Femur (tissue), 1 donor: ENCODE results near the gene AZIN2.
"Not testable (repeated sequence)": the region's sequence is repeated elsewhere in the genome, so short reads cannot be mapped to it uniquely, and the experiment has no call there.

Experiments used
- DNase-seq: peaks from one replicate; pipeline ENCODE4 v3.0.0-alpha.2; 2017

The AZIN2 gene

DNA sequence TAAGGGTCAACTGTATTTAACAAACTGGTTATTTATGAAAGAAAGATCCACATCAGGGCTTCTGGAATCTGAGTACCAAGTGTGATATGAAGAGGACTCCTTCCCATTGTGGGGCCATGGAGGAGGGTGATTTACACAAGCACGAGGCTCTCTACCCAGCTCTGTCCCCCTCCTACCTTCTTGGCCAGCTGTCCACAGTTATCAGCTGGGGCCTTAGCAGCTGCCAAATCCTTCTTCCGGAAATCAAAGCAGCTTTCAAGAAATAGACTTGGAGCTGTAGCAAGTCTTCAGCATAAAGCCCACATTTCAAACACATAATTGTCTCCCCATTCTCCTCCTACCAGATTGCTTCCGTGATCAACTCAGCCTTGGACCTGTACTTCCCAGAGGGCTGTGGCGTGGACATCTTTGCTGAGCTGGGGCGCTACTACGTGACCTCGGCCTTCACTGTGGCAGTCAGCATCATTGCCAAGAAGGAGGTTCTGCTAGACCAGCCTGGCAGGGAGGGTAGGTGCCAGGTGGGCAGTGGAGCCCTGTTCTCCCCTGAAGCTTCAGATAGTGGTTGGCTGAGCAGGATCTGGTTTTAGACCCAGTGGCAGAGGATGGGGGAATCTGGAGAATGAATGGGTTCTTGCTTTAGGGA is 15.5 kb downstream of the AZIN2 start:
- DNase-seq: peak; percentile 56

DNA sequence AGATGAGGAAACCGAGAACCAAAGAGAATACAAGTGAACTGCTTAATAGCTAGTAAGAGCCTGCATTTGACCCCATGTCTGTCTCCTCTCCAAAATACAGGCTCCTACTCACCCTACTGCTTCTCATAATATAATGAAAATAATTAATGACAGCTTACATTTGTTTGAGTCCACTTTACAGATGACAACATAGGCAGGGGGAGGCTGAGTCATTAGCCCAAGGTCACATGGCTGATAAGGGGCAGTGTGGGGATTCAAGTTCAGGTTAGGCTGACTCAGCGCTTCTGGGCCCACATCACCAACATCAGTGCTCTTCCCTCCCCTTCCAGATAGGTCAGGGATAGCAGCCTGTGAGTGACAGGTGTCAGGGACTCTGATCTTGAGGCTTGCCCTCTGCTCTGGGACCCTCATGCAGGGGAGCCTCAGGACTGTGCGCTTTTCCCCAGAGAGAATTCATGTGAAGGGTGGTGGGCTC is 16.2 kb downstream of the AZIN2 start:
- no peak for DNase-seq

DNA sequence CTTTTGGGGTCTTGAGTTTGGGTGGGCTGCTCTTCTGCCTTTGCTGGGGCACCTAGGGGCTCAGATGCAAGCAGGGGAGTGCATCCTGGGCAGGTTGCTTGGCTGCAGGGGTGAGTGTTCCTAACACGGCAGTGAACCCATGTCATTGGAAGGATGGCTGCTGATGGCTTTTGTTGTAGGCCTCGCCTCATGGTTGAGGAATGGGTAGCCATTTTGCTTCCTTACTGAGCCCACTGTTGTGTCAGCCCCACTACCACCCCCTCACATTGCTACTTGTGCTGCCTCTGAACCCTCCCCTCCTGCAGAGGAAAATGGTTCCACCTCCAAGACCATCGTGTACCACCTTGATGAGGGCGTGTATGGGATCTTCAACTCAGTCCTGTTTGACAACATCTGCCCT is 16.8 kb downstream of the AZIN2 start:
- DNase-seq: no peak

DNA sequence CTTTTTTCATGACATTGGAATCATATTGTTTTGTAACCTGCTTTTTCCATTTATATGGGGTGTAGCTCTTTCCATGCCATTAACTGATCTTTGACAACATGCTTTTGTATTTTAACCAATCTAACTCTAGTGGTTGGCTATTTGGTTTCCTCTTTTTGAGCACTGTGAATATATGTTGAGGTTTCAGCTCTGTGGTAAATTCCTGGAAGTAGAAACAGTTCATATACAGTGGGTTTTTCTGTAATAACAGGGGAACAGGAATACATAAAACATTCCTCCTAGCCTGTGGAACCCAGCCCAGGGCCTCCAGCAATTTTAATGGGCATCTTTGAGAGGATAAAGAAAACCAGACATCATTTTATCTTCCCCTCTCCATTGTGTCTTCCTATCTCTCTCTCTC is 17.4 kb downstream of the AZIN2 start:
- no peak for DNase-seq

DNA sequence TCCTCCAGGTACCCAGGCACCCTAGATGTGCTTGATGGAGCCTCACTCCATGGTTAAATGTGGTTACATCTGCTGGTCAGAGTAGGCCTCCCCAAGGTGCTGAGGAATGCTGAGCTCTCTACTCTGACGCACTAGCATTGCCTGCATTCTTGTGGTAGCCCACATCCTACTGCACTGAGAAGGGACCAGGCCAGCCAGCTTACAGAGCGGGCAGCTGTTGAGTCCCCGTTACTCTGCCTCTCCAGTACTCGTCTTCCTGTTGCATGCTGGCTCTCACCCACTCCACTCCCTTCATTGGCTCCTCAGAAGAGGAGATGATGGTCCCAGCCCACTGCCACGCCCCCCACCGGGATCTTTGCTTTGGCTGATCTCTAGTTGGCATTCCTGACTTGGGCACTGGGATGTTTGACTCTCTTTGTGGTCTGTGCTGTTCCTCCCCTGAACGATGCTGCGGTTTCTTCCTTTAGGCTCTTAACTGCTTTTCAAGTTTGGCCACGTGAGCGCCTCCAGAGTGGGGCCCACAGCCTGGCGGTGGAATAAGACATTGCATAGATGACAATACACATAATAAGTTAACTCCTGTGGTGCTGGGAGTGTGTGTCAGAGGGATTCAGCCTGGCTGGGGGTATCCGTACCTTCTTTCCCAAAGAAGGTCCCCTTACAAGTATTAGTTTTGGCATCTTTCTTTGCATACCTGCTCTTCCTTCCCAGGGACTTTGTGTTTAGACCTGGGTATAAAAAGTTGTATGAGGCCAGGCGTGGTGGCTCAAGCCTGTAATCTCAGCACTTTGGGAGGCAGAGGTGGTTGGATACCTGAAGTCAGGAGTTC is 18.6 kb downstream of the AZIN2 start:
- DNase-seq: peak; percentile 93

DNA sequence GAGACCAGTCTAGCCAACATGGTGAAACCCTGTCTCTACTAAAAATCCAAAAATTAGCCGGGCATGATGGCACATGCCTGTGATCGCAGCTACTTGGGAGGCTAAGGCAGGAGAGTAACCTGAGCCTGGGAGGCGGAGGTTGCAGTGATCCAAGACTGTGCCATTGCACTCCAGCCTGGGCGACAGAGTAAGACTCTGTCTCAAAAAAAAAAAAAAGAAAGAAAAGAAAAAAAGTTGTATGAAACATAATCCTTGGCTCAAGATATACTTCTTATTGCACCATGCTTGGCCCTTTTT is 19.1 kb downstream of the AZIN2 start:
- DNase-seq: not testable (repeated sequence)

DNA sequence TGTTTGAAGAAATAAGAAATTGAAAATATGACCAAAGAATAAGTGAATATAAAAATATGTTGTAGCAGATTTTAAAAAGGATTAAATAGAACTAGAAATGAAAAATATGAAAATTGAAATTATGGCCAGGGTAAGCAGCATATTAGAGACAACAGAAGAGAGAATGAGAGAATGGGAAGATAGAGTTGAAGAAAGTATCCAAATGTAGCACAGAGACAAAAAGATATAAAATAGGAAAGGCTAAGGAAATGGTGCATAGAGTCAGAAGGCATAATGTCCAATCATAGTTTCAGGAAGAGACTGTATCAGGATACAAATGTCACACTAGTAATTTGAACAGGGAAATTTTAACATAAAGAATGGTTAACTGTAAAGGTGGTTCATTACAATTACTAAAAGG is 29.5 kb downstream of the AZIN2 start:
- DNase-seq: no peak

DNA sequence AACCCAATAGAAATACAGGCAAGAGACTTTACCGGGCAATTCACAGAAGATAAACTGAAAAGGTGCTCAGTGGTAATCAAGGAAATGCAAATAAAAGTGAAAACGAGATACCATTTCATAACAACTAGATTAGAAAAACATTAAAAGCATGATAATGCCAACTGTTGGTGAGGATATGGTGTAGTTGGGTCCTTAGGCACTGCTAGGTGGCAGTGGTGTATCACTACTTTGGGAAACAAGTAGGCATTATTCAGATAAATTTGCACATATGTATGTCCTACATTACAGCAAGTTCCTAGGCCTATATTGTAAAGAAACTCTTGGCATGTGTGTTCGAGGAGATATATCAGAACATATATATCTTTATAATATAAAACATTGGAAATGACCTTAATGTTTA is 31.0 kb downstream of the AZIN2 start:
- DNase-seq: no peak

DNA sequence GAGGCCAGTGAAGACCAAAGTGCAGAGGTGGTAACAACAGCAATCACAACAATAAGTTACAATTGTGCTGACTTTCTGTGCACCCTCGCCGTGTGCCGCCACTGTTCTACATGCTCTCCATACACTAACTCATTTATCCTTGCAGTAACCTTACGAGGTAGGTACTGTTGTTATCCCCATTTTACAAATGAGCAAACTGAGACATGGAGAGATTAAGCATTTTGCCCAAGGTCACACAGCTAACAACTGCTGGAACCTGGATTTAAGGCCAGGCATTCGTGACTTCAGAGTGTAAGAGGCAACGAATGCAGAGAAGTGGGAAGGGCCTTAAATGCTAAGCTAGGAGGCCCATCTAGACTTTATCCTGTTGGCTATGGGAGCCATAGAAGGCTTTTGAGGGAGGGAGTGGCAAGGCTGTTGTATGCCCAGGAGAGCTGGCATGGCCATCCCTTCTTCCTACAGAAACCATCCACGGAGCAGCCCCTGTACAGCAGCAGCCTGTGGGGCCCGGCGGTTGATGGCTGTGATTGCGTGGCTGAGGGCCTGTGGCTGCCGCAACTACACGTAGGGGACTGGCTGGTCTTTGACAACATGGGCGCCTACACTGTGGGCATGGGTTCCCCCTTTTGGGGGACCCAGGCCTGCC is 36.6 kb downstream of the AZIN2 start:
- no peak for DNase-seq

DNA sequence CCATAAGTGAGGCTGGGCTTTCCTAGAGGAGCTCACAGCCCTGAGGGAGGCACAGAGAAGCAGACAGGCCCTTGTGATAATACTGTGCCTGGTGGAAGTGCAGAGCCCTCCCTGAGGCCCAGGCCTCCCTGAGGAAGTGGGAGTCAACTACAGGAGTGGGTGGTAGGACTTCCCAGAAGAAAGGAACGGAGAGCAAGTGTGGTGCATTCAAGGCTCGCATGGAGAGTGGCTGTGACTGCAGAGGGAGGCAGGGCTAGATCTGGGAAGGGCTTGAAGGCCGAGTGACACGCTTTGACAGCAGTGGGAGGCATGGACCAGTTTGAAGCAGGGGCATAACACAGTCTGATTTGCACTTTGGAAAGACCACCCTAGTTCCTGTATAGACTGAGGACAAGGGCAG is 37.3 kb downstream of the AZIN2 start:
- no peak for DNase-seq

DNA sequence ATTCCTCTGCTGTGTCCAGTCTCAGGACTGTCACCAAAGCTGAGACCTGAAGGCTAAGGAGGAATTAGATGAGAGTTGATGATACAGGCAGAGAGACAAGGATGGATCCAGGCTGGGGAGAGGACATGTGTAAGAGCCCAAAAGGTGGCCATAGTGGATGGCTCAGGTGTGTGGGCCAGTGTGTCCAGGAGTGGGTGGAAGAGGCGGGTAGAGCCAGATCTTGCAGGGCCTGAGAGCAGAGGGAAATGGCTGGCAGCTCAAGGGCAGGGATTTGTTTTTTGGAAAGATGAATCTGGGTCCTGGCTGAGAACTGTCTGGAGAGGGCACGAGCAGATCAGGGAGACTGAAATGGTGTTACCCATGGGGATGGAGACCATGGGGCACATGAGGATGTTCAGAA is 38.1 kb downstream of the AZIN2 start:
- no peak for DNase-seq

DNA sequence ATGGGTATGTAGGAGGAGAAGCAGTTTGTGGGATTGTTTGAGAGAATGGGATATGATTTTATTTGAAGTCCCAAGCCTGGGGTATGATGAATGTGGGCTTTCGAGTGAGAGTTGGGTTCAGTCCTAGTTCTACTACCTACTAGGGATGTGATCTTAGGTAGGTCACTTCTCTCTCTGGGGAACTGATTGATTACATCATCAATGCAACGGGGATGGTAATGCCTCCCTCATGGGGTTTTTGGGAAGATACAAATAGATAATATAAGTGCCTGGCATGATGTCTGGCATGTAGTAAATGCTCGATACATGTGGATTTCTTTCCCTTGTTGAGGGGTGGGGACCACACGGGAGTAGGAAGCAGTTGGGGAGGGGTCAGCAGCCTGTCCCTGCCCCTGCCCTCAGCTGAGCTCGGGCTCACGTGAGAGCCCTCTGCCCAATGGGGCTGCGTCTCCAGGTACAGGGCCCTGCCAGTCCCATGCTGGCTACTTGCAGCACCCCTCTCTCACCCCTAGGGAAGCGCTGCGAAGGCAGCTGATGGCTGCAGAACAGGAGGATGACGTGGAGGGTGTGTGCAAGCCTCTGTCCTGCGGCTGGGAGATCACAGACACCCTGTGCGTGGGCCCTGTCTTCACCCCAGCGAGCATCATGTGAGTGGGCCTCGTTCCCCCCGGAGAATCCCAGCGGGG is 38.7 kb downstream of the AZIN2 start:
- no peak for DNase-seq

DNA sequence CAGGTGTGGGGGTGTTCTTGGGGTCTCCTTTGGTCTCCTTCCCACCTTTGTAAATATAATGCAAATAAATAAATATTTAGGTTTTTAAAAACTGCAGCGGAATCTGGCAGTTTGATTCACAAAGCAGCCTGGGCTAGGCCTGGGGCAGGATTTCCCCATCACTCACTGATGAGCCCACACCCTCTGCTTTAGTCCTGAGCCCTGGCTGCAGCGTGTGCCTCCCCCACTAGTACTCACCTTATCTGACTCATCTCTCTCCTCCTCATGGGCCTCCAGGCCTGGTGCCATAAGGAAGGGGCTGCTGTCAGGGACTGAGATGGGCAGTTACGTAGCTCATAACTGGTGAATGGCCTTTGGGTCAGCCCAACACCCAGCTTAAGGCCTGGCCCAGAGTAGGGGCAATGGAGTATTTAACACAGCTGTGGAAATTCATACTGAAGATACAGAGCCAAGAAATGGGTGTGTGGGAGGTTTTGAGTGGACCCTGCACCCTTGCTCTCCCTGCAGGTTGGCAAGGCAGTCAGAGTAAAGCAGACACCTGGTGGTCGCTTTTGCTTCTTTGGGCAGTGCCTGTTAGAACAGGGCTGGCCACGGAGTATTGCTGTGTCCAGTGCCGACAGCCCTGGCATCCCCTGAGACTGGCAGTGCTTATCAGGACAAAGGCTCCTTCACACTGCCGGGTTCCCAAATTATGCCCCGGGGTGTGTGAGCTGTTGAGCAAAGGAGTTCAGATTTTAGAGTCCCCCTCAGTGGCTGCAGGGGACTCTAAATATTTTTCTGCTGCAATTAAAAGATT is 39.7 kb downstream of the AZIN2 start:
- DNase-seq: no peak

DNA sequence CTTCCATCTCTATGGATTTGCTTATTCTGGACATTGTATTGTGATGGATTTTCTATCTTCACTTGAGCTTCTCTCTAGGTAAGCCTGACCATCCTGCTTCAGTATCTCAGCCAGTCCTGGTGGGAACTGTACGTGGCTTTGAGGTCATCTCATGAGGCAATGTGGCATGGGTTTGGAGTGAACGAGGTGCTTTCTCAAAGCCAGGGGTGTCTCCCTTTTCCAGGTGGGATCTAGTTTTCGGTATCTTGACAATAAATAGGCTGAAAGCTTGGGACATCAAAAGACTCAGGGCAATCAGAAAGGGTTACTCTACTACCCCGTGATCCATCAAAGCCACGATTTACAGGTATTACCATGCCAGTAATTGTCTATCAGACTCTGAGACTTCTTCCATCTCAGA is 40.8 kb downstream of the AZIN2 start:
- DNase-seq: no peak

DNA sequence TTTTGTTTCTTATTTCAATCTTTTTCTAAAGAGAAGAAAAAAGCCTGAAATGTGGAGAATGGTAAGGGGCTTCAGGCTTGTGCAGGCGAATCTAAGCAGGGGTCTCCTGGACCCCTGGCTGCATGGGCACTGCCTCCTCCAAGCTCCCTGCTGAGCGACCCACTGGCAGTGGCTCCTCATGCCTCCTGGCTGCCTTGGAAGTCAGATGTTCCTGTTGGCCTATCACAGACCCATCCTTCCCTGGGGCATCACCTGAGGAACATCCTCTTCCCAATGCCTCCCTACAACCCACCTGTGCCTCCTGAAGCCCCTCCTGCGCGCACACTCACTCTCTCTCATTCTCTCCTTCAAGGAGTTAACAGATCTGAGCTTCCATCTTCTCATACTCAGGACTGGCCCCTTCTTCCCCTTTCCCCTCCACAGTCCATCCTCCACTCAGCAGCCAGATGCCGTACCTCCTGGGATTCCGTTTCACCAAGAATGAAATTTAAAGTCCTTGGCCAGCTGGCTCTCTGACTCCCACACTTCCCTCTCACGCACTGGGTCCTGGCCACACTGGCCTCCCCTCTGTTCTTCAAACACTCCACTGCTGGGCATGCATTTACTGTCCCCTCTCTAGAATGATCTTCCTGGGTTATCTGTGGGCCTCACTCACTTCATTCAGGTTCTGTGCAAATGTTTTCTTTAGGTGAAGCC is 41.7 kb downstream of the AZIN2 start:
- no peak for DNase-seq

DNA sequence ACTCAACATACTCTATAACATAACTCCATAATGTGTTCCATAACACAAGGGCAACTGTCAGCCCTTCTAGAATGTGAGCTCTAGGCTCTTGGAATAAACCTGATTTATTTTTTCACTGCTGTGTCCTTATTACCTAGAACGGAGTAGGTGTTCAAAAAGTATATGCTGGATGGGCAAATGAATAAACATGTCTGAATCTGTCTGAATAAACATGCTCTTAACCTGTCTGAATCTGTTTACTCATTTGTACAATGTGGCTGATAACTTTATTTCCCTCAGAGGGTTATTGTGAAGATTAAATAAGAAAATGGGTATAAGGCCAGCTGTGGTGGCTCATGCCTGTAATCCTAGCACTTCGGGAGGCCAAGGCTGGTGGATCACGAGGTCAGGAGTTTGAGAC is 42.3 kb downstream of the AZIN2 start:
- DNase-seq: no peak

DNA sequence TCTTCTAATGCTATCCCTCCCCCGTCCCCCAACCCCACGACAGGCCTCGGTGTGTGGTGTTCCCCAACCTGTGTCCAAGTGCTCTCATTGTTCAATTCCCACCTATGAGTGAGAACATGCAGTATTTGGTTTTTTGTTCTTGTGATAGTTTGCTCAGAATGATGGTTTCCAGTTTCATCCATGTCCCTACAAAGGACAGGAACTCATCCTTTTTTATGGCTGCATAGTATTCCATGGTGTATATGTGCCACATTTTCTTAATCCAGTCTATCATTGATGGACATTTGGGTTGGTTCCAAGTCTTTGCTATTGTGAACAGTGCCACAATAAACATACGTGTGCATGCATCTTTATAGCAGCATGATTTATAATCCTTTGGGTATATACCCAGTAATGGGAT is 43.7 kb downstream of the AZIN2 start:
- DNase-seq: not testable (repeated sequence)

DNA sequence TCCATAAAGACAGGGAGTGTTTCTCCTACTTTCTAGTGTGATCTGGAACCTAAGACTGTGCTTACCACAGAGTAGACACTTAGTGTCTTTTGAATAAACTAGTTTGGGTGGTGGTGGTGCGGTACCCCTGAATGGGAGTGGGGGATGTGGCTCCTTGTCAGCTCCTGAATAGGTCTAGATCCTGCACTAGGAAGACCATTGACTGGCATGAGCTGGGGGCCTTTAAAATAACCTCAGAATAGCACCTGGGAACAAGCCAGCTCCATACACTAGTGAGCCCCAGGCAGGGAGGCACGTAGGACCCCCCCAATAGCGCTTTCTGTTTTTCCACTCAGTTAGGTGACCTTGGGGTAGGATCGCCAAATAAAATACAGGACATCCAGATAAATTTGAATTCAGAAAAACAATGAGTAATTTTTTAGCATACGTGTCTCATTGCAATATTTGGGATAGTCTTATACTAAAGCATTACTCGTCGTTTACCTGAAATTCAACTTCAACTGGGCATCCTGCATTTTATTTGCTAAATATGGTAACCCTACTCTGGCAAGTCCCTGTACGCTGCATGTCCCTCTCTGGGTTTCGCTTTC is 45.6 kb downstream of the AZIN2 start:
- no peak for DNase-seq

DNA sequence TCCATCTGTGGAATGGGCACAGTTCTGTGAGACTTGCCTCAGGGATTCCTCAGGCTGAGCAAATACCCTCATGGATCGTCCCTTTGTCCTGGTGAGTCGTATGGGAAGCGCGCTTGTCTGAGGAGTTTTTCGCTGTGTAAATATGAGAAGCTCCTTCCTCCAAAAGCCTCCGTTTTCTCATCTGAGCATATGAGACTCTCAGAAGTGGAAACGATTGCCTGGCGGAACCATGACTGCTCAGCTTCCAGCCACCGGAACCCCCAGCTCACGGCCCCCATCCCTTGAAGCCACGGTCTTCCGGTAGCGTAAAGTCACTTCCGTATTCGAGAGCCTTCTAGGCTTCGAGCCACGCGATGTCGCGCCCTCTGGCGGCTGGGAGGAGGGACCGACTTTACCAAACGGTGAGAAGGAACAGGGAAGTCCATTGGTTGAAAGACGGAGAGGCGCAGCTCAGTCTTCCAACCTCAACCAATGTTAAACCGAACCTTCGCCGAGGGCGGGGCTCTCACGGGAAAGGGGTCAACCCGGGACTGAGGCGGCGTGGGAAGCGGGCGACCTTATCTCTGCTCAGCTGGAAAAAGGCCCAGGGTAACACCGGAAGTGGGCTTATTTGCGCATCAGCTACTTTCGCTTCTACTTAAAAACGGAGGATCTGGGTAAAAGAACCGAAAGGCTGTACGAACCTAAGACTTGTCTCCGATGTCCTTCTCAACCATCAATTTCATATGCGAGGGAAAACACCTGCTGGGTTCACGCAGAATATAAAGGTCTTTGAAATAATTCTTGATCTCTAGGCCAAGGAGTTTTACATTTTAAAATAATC is 46.3 kb downstream of the AZIN2 start:
- DNase-seq: peak; percentile 99

DNA sequence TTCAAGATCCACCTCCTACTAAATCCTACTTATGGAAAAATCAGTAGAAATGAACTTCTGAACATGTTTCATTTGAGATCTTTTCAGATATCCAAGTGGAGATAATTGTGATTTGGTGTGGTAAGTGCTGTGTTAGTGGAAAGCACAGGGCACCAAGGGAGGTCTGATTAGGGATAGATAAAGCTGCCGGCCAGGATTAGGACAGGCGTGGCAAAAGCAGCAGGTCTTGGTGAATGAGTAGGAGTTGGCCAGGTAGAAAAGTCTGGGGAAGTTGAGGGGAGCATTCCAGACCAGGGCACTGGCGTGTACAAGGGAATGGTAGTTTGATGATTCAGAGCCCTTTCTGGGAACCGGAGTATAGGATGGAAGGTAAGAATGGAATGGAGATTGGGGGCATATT is 47.8 kb downstream of the AZIN2 start:
- DNase-seq: no peak

DNA sequence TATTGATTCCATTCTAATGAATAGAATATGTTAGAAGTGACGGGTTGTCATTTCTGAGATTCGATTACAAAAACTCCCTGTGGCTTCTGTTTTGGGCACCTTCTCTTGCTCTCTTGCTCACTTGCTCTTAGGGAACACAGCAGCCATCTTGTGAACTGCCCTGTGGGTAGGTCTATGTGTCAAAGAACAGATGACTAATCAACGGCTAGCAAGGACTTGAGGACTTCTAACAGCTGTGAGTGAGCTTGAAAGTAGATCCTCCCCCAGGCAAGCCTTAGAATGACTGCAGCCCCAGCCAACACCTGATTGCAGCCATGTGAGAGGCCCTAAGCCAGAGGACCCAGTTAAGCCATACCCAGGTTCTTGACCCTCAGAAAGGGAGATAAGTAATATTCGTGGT is 49.3 kb downstream of the AZIN2 start:
- no peak for DNase-seq
